Stromal cell of bone marrow (primary cell): ENCODE measurements around the gene C4orf50.

Source experiments
- DNase-seq: peaks from one replicate; pipeline ENCODE4 v3.0.0-alpha.2; 2012; ENCODE audit warnings: low read depth

Gene C4orf50

GRCh38 chr4:5992171-5992827 is 25.9 kb downstream of the C4orf50 start:
- DNase-seq = no peak

GRCh38 chr4:5991405-5991804 is 26.8 kb downstream of the C4orf50 start:
- DNase-seq = no peak

GRCh38 chr4:5990446-5991160 is 27.6 kb downstream of the C4orf50 start:
- no peak for DNase-seq

- no peak for DNase-seq
Observed at GRCh38 chr4:5989236-5990225, 28.7 kb downstream of the C4orf50 start.

GRCh38 chr4:5988086-5988845 is 30.0 kb downstream of the C4orf50 start:
- DNase-seq = no peak

- no peak for DNase-seq
Observed at GRCh38 chr4:5984843-5985242, 33.4 kb downstream of the C4orf50 start.

GRCh38 chr4:5982156-5982973 is 35.9 kb downstream of the C4orf50 start:
- DNase-seq = no peak

GRCh38 chr4:5980436-5981155 is 37.6 kb downstream of the C4orf50 start:
- DNase-seq = no peak

GRCh38 chr4:5979981-5980380 is 38.2 kb downstream of the C4orf50 start:
- DNase-seq = no peak

- no peak for DNase-seq
Observed at GRCh38 chr4:5976921-5977320, 41.3 kb downstream of the C4orf50 start.

GRCh38 chr4:5976431-5976830 is 41.8 kb downstream of the C4orf50 start:
- DNase-seq = no peak

GRCh38 chr4:5974321-5974720 is 43.9 kb downstream of the C4orf50 start:
- DNase-seq = no peak

GRCh38 chr4:5973486-5974220 is 44.6 kb downstream of the C4orf50 start:
- DNase-seq = no peak

- DNase-seq = no peak
Observed at GRCh38 chr4:5973033-5973432, 45.2 kb downstream of the C4orf50 start.

GRCh38 chr4:5972571-5972970 is 45.7 kb downstream of the C4orf50 start:
- DNase-seq = no peak

- DNase-seq = no peak
Observed at GRCh38 chr4:5971078-5971450, 47.2 kb downstream of the C4orf50 start.

- DNase-seq = no peak
Observed at GRCh38 chr4:5970381-5971077, 47.7 kb downstream of the C4orf50 start.

- DNase-seq = no peak
Observed at GRCh38 chr4:5969777-5970176, 48.5 kb downstream of the C4orf50 start.

GRCh38 chr4:5969336-5969735 is 48.9 kb downstream of the C4orf50 start:
- DNase-seq = no peak
